Muscle of leg (tissue), 11 donors: ENCODE measurements around the gene HDAC10. TPM values are rescaled to one million over a fixed set of nuclear protein-coding genes. Genes with fewer than 3 reads are reported as not detected.

Experiments
- DNase-seq: peaks from one replicate; pipeline ENCODE4 v3.0.0; 2013
- H3K27ac ChIP-seq: one replicate; pipeline ENCODE4 v1.5.1; 2013; ENCODE audit warnings: mild to moderate bottlenecking, low read length, control low read depth
- H3K27me3 ChIP-seq: one replicate; pipeline ENCODE4 v1.6.1; 2013; ENCODE audit warnings: low read length; ENCODE audit not compliant: control insufficient read depth, insufficient read depth
- H3K36me3 ChIP-seq: one replicate; pipeline ENCODE4 v1.6.1; 2013; ENCODE audit warnings: low read length; ENCODE audit not compliant: control insufficient read depth, insufficient read depth
- H3K4me1 ChIP-seq: one replicate; pipeline ENCODE4 v1.6.1; 2013; ENCODE audit warnings: low read length; ENCODE audit not compliant: control insufficient read depth, insufficient read depth
- H3K4me3 ChIP-seq: one replicate; pipeline ENCODE4 v1.5.1; 2013; ENCODE audit warnings: low read length, control low read depth
- H3K9me3 ChIP-seq: replicated peaks from 2 replicates; pipeline ENCODE4 v1.6.1; 2013; ENCODE audit warnings: low read depth, low read length; ENCODE audit not compliant: control insufficient read depth
- WGBS: methylation state at CpG from one replicate; pipeline ENCODE4 v1.1.5; 2013; ENCODE audit warnings: missing lambda C conversion rate; ENCODE audit not compliant: insufficient coverage; 5-methylcytosine and 5-hydroxymethylcytosine counted together
- polyA plus RNA-seq, 8 donors: library from polyadenylated mRNA; unstranded; fragments of 120-200 nt; gene quantifications; one replicate each; pipeline versions ENCODE4 v1.2.1 to v1.2.3, GENCODE V29; 2013; ENCODE audit warnings: inconsistent platforms in 1 of 8, low replicate concordance in 1 of 8; ENCODE audit not compliant: insufficient read length in 8 of 8, insufficient read depth in 1 of 8
- total RNA-seq: library from RNA; stranded (reverse); fragments of 120-200 nt; gene quantifications from one replicate; pipeline ENCODE4 v1.2.4, GENCODE V29; 2013

HDAC10 gene
- total and polyA plus RNA-seq, 9 donors, result 10.8 to 23.7 (median 15.3) TPM

- no peaks in the 10 kb centered on the region for H3K27me3 ChIP-seq
- no peak for DNase-seq
- peaks cover 16% of the 10 kb centered on the region for H3K4me1 ChIP-seq
- no peak overlapping the region for H3K4me3 ChIP-seq
- H3K36me3 ChIP-seq, result peaks cover 45% of the 10 kb centered on the region
- 82% methylated on average over 14 of the region's 16 CpGs for WGBS
- no peaks in the 10 kb centered on the region for H3K9me3 ChIP-seq
- no peak overlapping the region for H3K27ac ChIP-seq
These were observed 52.4 kb downstream of the HDAC10 start for GRCh38 chr22:50198624-50199017.

- 91% methylated on average over 44 of the region's 61 CpGs for WGBS
- H3K36me3 ChIP-seq, result peaks cover 45% of the 10 kb centered on the region
- H3K27me3 ChIP-seq, result no peaks in the 10 kb centered on the region
- H3K9me3 ChIP-seq, result no peaks in the 10 kb centered on the region
- H3K27ac ChIP-seq, result no peak overlapping the region
- DNase-seq, result no peak
- peaks cover 16% of the 10 kb centered on the region for H3K4me1 ChIP-seq
- no peak overlapping the region for H3K4me3 ChIP-seq
These were observed 53.0 kb downstream of the HDAC10 start for GRCh38 chr22:50197856-50198623.

- 84% methylated on average over 16 of the region's 23 CpGs for WGBS
- no peak overlapping the region for H3K4me3 ChIP-seq
- H3K27ac ChIP-seq, result no peak overlapping the region
- DNase-seq, result no peak
- H3K9me3 ChIP-seq, result no peaks in the 10 kb centered on the region
- H3K4me1 ChIP-seq, result peaks cover 14% of the 10 kb centered on the region
- no peaks in the 10 kb centered on the region for H3K27me3 ChIP-seq
- peaks cover 44% of the 10 kb centered on the region for H3K36me3 ChIP-seq
These were observed 53.9 kb downstream of the HDAC10 start for GRCh38 chr22:50197000-50197800.

GRCh38 chr22:50196256-50196655 is 54.8 kb downstream of the HDAC10 start:
- no peak overlapping the region for H3K4me3 ChIP-seq
- 94% methylated on average over 14 of the region's 18 CpGs for WGBS
- no peaks in the 10 kb centered on the region for H3K27me3 ChIP-seq
- peaks cover 14% of the 10 kb centered on the region for H3K4me1 ChIP-seq
- H3K27ac ChIP-seq, result no peak overlapping the region
- H3K9me3 ChIP-seq, result no peaks in the 10 kb centered on the region
- H3K36me3 ChIP-seq, result peaks cover 44% of the 10 kb centered on the region
- no peak for DNase-seq

Other genes with a start within 250 kb of the HDAC10 start
- not detected for gene IL17REL, start 238.5 kb downstream of the HDAC10 start, total RNA-seq
- gene IL17REL, start 238.5 kb downstream of the HDAC10 start, polyA plus RNA-seq, result under 1 TPM in 1 of 8 donors, not detected in 7; 0.05 TPM
- not detected for gene TTLL8, start 193.0 kb downstream of the HDAC10 start, total RNA-seq
- not detected for gene TTLL8, start 193.0 kb downstream of the HDAC10 start, polyA plus RNA-seq
- 0.31 TPM for gene MLC1, start 165.8 kb downstream of the HDAC10 start, total RNA-seq
- gene MLC1, start 165.8 kb downstream of the HDAC10 start, polyA plus RNA-seq, result 1 to 10 TPM in 1 of 8 donors, under 1 TPM in 7; 0.45 to 1.2 (median 0.85) TPM
- gene MOV10L1, start 161.3 kb downstream of the HDAC10 start, total RNA-seq, result 0.40 TPM
- gene MOV10L1, start 161.3 kb downstream of the HDAC10 start, polyA plus RNA-seq, result under 1 TPM; 0.08 to 0.50 (median 0.20) TPM
- 0.13 TPM for gene PANX2, start 80.5 kb downstream of the HDAC10 start, total RNA-seq
- under 1 TPM; 0.04 to 0.19 (median 0.15) TPM for gene PANX2, start 80.5 kb downstream of the HDAC10 start, polyA plus RNA-seq
- 10.5 TPM for gene TRABD, start 65.4 kb downstream of the HDAC10 start, total RNA-seq
- gene TRABD, start 65.4 kb downstream of the HDAC10 start, polyA plus RNA-seq, result 10 to 100 TPM; 16.7 to 28.5 (median 19.8) TPM
- gene SELENOO, start 50.3 kb downstream of the HDAC10 start, total RNA-seq, result 11.8 TPM
- gene SELENOO, start 50.3 kb downstream of the HDAC10 start, polyA plus RNA-seq, result 10 to 100 TPM; 10.8 to 21.1 (median 14.5) TPM
- gene TUBGCP6, start 6.2 kb downstream of the HDAC10 start, total RNA-seq, result 26.2 TPM
- gene TUBGCP6, start 6.2 kb downstream of the HDAC10 start, polyA plus RNA-seq, result 10 to 100 TPM; 21.4 to 35.3 (median 26.4) TPM
- 25.6 TPM for gene MAPK12, start 10.4 kb upstream of the HDAC10 start, total RNA-seq
- 10 to 100 TPM in 7 of 8 donors, 1 to 10 TPM in 1; 9.4 to 37.8 (median 19.1) TPM for gene MAPK12, start 10.4 kb upstream of the HDAC10 start, polyA plus RNA-seq
- 4.5 TPM for gene MAPK11, start 19.1 kb upstream of the HDAC10 start, total RNA-seq
- 1 to 10 TPM; 6.1 to 8.7 (median 6.8) TPM for gene MAPK11, start 19.1 kb upstream of the HDAC10 start, polyA plus RNA-seq
- 36.9 TPM for gene PLXNB2, start 56.4 kb upstream of the HDAC10 start, total RNA-seq
- 100 to 1,000 TPM in 2 of 8 donors, 10 to 100 TPM in 6; 72.1 to 110 (median 94.2) TPM for gene PLXNB2, start 56.4 kb upstream of the HDAC10 start, polyA plus RNA-seq
- gene DENND6B, start 75.7 kb upstream of the HDAC10 start, total RNA-seq, result 2.0 TPM
- gene DENND6B, start 75.7 kb upstream of the HDAC10 start, polyA plus RNA-seq, result 1 to 10 TPM; 3.9 to 7.1 (median 4.8) TPM
- gene PPP6R2, start 92.1 kb upstream of the HDAC10 start, total RNA-seq, result 36.4 TPM
- gene PPP6R2, start 92.1 kb upstream of the HDAC10 start, polyA plus RNA-seq, result 10 to 100 TPM; 29.8 to 41.5 (median 36.2) TPM
- 36.5 TPM for gene SBF1, start 223.8 kb upstream of the HDAC10 start, total RNA-seq
- 10 to 100 TPM; 34.6 to 49.7 (median 45.2) TPM for gene SBF1, start 223.8 kb upstream of the HDAC10 start, polyA plus RNA-seq
- gene ADM2, start 230.3 kb upstream of the HDAC10 start, total RNA-seq, result 0.40 TPM
- under 1 TPM; 0.23 to 0.81 (median 0.54) TPM for gene ADM2, start 230.3 kb upstream of the HDAC10 start, polyA plus RNA-seq
- gene MIOX, start 235.6 kb upstream of the HDAC10 start, total RNA-seq, result not detected
- under 1 TPM in 4 of 8 donors, not detected in 4; 0.08 to 0.12 (median 0.10) TPM for gene MIOX, start 235.6 kb upstream of the HDAC10 start, polyA plus RNA-seq